HepG2 (cell line): Measurements from ENCODE around the gene C1QTNF1. TPM values are rescaled to one million over a fixed set of nuclear protein-coding genes. Genes with fewer than 3 reads are reported as not detected.

Experiments
- CHCHD3 ChIP-seq: sonication (generic); formaldehyde crosslinking; IDR thresholded peaks from 2 replicates; pipeline ENCODE4 v1.8.0; 2022; ENCODE audit warnings: mild to moderate bottlenecking, missing genetic modification reagents, moderate library complexity
- FIP1L1 ChIP-seq: fragments of 200-400 bp; formaldehyde crosslinking; IDR thresholded peaks from 2 replicates; pipeline ENCODE4 v1.6.1; 2018; ENCODE audit warnings: low read depth, mild to moderate bottlenecking, low read length, moderate library complexity, borderline replicate concordance; ENCODE audit not compliant: insufficient read depth
- HBP1 ChIP-seq: IDR thresholded peaks from 2 replicates; pipeline ENCODE4 v1.6.1; 2016; ENCODE audit warnings: low read depth, control low read depth
- MAF1 ChIP-seq: sonication (generic); formaldehyde crosslinking; IDR thresholded peaks from 2 replicates; pipeline ENCODE4 v1.5.0; 2020; ENCODE audit warnings: missing genetic modification reagents, borderline replicate concordance
- MEIS1 ChIP-seq: sonication (generic); formaldehyde crosslinking; IDR thresholded peaks from 2 replicates; pipeline ENCODE4 v1.9.0; 2021; ENCODE audit warnings: mild to moderate bottlenecking, missing genetic modification reagents, moderate library complexity, borderline replicate concordance
- MXD3 ChIP-seq: IDR thresholded peaks from 2 replicates; pipeline ENCODE4 v1.6.1; 2016; ENCODE audit warnings: mild to moderate bottlenecking, missing biosample characterization, missing genetic modification reagents
- MYPOP ChIP-seq: sonication (generic); formaldehyde crosslinking; IDR thresholded peaks from 2 replicates; pipeline ENCODE4 v1.8.1; 2023; ENCODE audit warnings: mild to moderate bottlenecking, moderate library complexity, missing genetic modification reagents
- NPAS2 ChIP-seq: sonication (generic); formaldehyde crosslinking; IDR thresholded peaks from 2 replicates; pipeline ENCODE4 v1.8.0; 2022; ENCODE audit warnings: mild to moderate bottlenecking, missing genetic modification reagents, borderline replicate concordance
- NR2F6 ChIP-seq, 2 experiments: IDR thresholded peaks; 2 replicates each; pipeline ENCODE4 v1.6.1; 2016; ENCODE audit warnings: antibody characterized with exemption in 1 of 2, mild to moderate bottlenecking in 1 of 2
- RARA ChIP-seq: IDR thresholded peaks from 2 replicates; pipeline ENCODE4 v1.6.1; 2016; ENCODE audit warnings: missing genetic modification reagents, missing compliant biosample characterization
- REXO4 ChIP-seq: sonication (generic); formaldehyde crosslinking; IDR thresholded peaks from 2 replicates; pipeline ENCODE4 v1.8.0; 2022; ENCODE audit warnings: missing genetic modification reagents, mild to moderate bottlenecking, borderline replicate concordance
- SNAPC5 ChIP-seq: sonication (generic); formaldehyde crosslinking; IDR thresholded peaks from 2 replicates; pipeline ENCODE4 v1.8.1; 2023; ENCODE audit warnings: mild to moderate bottlenecking, missing genetic modification reagents, borderline replicate concordance
- TIGD3 ChIP-seq: sonication (generic); formaldehyde crosslinking; IDR thresholded peaks from 2 replicates; pipeline ENCODE4 v1.5.1; 2020; ENCODE audit warnings: mild to moderate bottlenecking, missing genetic modification reagents, borderline replicate concordance
- ZBTB4 ChIP-seq: sonication (generic); formaldehyde crosslinking; IDR thresholded peaks from 2 replicates; pipeline ENCODE4 v1.4.0; 2020; ENCODE audit warnings: missing genetic modification reagents, mild to moderate bottlenecking, borderline replicate concordance
- ZNF33B ChIP-seq: sonication (generic); formaldehyde crosslinking; IDR thresholded peaks from 2 replicates; pipeline ENCODE4 v1.5.1; 2020; ENCODE audit warnings: mild to moderate bottlenecking, missing genetic modification reagents
- ZNF510 ChIP-seq: sonication (generic); formaldehyde crosslinking; IDR thresholded peaks from 2 replicates; pipeline ENCODE4 v1.4.0; 2020; ENCODE audit warnings: low read depth, mild to moderate bottlenecking, missing genetic modification reagents
- ZNF576 ChIP-seq: sonication (generic); formaldehyde crosslinking; IDR thresholded peaks from 2 replicates; pipeline ENCODE4 v1.4.0; 2020; ENCODE audit warnings: mild to moderate bottlenecking, missing genetic modification reagents
- ZNF776 ChIP-seq: sonication (generic); formaldehyde crosslinking; IDR thresholded peaks from 2 replicates; pipeline ENCODE4 v1.4.0; 2020; ENCODE audit warnings: mild to moderate bottlenecking, missing genetic modification reagents
- polyA plus RNA-seq, 8 experiments: library from polyadenylated mRNA; depleted of rRNA in 3 of 8; stranded (reverse) in 7 of 8; unstranded in 1 of 8; fragments of >200 nt; fragmentation: Illumina TruSeq in 4 of 8; extraction: Trizol in 4 of 8; gene quantifications; 2 replicates each; pipeline versions ENCODE4 v1.2.1 to v1.2.3, GENCODE V29; 2011 to 2016; ENCODE audit warnings: low read depth in 4 of 8, missing spikeins in 1 of 8, mixed read lengths in 1 of 8; ENCODE audit not compliant: insufficient read depth in 1 of 8
- total RNA-seq, 5 experiments: library from RNA; depleted of rRNA; stranded (reverse); fragments of >200 nt; fragmentation: Illumina TruSeq; extraction: Trizol; gene quantifications; 2 replicates each; pipeline ENCODE4 v1.2.3, GENCODE V29; 2016; ENCODE audit warnings: low read depth in 1 of 5

The C1QTNF1 gene
- total and polyA plus RNA-seq, 2 of the 13 experiments (the other 11 are each of a cell fraction or from before 2014, with no cell fraction given) = 0.18 to 0.86 TPM

- TF ChIP-seq FIP1L1 (no peak), NR2F6 (IDR thresholded peaks at IDR 0.05) (peak; percentile 66), NR2F6 (CRISPR knock-in tag; IDR thresholded peaks at IDR 0.05) (peak; percentile 82), ZBTB4 (no peak), MAF1 (CRISPR knock-in tag) (0 out of 2 replicates have a peak, but pooled peaks have one; percentile 26), REXO4 (CRISPR knock-in tag) (no peak), ZNF33B (CRISPR knock-in tag) (no peak), ZNF776 (CRISPR knock-in tag) (peak; percentile 86; the same call in 1 of the 2 replicates), RARA (peak; percentile 62; the same call in 1 of the 2 replicates), CHCHD3 (CRISPR knock-in tag) (no peak), ZNF510 (CRISPR knock-in tag) (no peak), NPAS2 (no peak), MEIS1 (CRISPR knock-in tag) (0 out of 2 replicates have a peak, but pooled peaks have one; percentile 7), MXD3 (peak; percentile 57; the same call in 1 of the 2 replicates), SNAPC5 (CRISPR knock-in tag) (no peak), HBP1 (CRISPR knock-in tag) (no peak), MYPOP (CRISPR knock-in tag) (no peak), ZNF576 (CRISPR knock-in tag) (no peak), TIGD3 (CRISPR knock-in tag) (no peak)
Observed at GRCh38 chr17:79027274-79027924, 3.4 kb downstream of the C1QTNF1 start (continued).
